Stimulated activated naive CD8-positive, alpha-beta T cell treated with anti-CD3 and anti-CD28 coated beads, Interleukin-15, Interleukin-2, amounts not matched to agents 100 ng/mL and 50 ng/mL, for 24 hours (primary cell): ENCODE data around the gene NMRK1.

ENCODE experiments used
- H3K27ac Mint-ChIP-seq: one replicate; pipeline ENCODE4 v1.8.0; 2021; ENCODE audit warnings: mild to moderate bottlenecking, mixed read lengths
- H3K27me3 Mint-ChIP-seq: one replicate; pipeline ENCODE4 v1.8.0; 2021; ENCODE audit warnings: mixed read lengths
- H3K36me3 Mint-ChIP-seq: one replicate; pipeline ENCODE4 v1.8.0; 2021; ENCODE audit warnings: low read depth, mixed read lengths
- H3K4me1 Mint-ChIP-seq: one replicate; pipeline ENCODE4 v1.8.0; 2021; ENCODE audit warnings: low read depth, mixed read lengths
- H3K4me3 Mint-ChIP-seq: one replicate; pipeline ENCODE4 v1.8.0; 2021; ENCODE audit warnings: mild to moderate bottlenecking, mixed read lengths
- H3K9me3 Mint-ChIP-seq: one replicate; pipeline ENCODE4 v1.8.0; 2021; ENCODE audit warnings: mixed read lengths

NMRK1 gene

GRCh38 chr9:75054368-75055001 lies 33.5 kb downstream of the NMRK1 start:
- Mint-ChIP-seq H3K27me3 (no peaks in the 10 kb centered on the region), H3K4me1 (no peaks in the 10 kb centered on the region), H3K4me3 (no peak overlapping the region), H3K27ac (no peak overlapping the region), H3K9me3 (peaks cover 3% of the 10 kb centered on the region), H3K36me3 (peaks cover 4% of the 10 kb centered on the region)

DNA sequence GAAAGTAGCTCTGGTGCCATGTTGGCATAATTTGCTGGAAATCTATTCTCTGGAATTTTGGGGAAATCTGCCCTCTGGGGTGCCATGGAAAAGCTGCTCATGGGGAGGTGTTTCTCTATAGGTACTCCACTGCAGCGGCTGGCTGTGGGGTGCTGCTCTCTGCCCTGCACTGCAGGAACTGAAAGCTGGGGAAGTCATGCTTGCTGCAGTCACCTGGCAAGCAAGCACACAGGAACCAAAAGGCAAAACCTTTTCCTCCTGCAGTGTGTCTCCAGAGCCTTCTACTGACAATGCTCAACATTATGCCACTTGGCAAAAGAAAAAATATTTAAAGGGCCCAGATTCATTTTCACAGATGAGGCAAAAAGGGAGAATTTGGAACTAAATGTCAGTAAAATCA lies 34.1 kb downstream of the NMRK1 start:
- no peaks in the 10 kb centered on the region for H3K9me3 Mint-ChIP-seq
- H3K4me3 Mint-ChIP-seq = no peak overlapping the region
- no peaks in the 10 kb centered on the region for H3K36me3 Mint-ChIP-seq
- no peak overlapping the region for H3K27ac Mint-ChIP-seq
- H3K4me1 Mint-ChIP-seq = no peaks in the 10 kb centered on the region
- H3K27me3 Mint-ChIP-seq = no peaks in the 10 kb centered on the region

- Mint-ChIP-seq H3K27ac (no peak overlapping the region), H3K9me3 (no peaks in the 10 kb centered on the region), H3K4me3 (no peak overlapping the region), H3K27me3 (peaks cover 3% of the 10 kb centered on the region), H3K4me1 (no peaks in the 10 kb centered on the region), H3K36me3 (no peaks in the 10 kb centered on the region)
These were observed 36.7 kb downstream of the NMRK1 start for GRCh38 chr9:75051285-75051684.

DNA sequence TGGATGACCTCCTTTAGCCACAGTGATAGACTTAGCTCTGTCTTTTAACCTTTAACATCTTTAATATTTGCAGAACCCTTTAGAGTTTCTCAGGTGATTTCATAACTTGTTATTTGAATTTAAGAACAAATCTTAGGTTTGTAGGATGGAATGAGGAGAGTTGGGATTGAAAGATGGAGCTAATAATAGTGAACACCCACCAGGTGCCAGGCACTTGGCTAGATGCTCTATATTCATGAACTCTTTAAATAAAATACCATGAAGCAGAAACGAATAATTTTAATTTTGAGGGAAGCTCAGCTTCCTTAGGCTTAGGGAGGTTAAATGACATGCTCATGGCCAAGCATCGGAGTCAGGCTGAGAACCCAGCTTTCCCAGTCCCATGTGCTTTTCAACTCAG lies 40.4 kb downstream of the NMRK1 start:
- Mint-ChIP-seq H3K4me3 (no peak overlapping the region), H3K27ac (no peak overlapping the region), H3K4me1 (no peaks in the 10 kb centered on the region), H3K27me3 (peaks cover 10% of the 10 kb centered on the region), H3K9me3 (no peaks in the 10 kb centered on the region), H3K36me3 (no peaks in the 10 kb centered on the region)

GRCh38 chr9:75046725-75047345 lies 41.1 kb downstream of the NMRK1 start:
- Mint-ChIP-seq H3K36me3 (no peaks in the 10 kb centered on the region), H3K27ac (no peak overlapping the region), H3K4me1 (no peaks in the 10 kb centered on the region), H3K9me3 (no peaks in the 10 kb centered on the region), H3K4me3 (no peak overlapping the region), H3K27me3 (peaks cover 10% of the 10 kb centered on the region)

GRCh38 chr9:75041041-75041440 lies 46.9 kb downstream of the NMRK1 start:
- no peaks in the 10 kb centered on the region for H3K36me3 Mint-ChIP-seq
- H3K4me1 Mint-ChIP-seq = peaks cover 8% of the 10 kb centered on the region
- H3K4me3 Mint-ChIP-seq = no peak overlapping the region
- no peak overlapping the region for H3K27ac Mint-ChIP-seq
- no peaks in the 10 kb centered on the region for H3K9me3 Mint-ChIP-seq
- peaks cover 7% of the 10 kb centered on the region for H3K27me3 Mint-ChIP-seq

DNA sequence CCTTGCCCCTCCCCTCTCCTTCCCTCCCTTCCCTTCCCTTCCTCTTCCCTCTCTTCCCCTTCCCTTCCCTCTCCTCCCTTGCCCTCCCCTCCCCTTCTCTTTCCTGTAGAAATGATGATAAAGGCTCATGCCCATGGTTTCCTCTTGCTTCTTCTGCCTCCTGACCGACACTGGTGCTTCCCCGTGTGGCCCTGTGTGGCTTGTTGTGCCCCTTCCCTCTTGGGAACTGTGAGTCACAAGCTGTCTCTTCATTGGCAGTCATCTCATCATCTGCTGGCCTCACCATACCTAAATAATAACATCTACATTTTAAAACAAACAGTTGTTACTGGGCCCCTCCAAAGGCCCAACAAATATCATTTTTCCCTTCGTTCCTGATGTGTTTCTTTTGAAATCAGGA lies 48.2 kb downstream of the NMRK1 start:
- H3K27ac Mint-ChIP-seq = no peak overlapping the region
- no peaks in the 10 kb centered on the region for H3K27me3 Mint-ChIP-seq

DNA sequence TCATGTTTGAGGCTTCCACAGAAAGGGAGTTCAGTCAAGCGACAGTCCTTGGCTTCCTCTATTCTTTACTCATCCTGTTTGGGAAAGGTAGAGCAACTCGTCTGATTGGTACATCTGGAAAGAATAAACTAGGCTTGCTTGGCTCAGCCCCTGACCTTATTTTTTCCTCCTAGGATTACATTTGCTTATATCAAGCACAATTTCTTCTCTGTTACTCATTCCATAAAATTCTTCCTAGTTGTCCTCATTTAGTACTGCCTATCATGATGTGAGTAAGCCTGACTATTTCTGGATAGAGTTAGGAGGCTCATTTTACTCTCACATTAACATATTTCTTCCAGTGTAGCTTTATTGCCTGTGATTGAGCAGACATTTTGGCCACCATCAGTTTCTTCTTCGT lies 48.9 kb downstream of the NMRK1 start:
- Mint-ChIP-seq H3K27me3 (no peaks in the 10 kb centered on the region), H3K9me3 (no peaks in the 10 kb centered on the region), H3K4me3 (no peak overlapping the region), H3K4me1 (peaks cover 8% of the 10 kb centered on the region), H3K36me3 (no peaks in the 10 kb centered on the region), H3K27ac (no peak overlapping the region)

More for the DNA sequence above, 48.2 kb downstream of the NMRK1 start:
- Mint-ChIP-seq H3K4me1 (peaks cover 8% of the 10 kb centered on the region), H3K36me3 (no peaks in the 10 kb centered on the region), H3K9me3 (no peaks in the 10 kb centered on the region), H3K4me3 (no peak overlapping the region)

DNA sequence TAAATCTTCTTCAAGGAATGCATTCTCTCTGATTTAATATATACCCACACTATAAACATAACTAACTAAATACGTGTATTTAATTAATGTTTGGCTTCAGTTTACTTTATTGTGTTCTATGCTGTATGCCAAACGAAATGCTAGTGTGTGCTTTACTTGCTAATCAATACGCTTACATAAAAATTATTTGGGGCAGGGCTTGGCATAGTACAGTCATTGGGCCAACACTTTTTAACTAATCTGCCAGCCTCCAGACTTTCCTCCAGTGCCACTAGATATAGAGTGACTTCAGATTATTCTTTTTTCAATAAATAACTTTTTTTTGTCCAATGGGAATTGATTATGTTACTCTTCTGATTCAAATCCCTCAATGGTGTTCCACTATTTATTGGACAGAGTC lies 51.2 kb downstream of the NMRK1 start:
- no peaks in the 10 kb centered on the region for H3K36me3 Mint-ChIP-seq
- H3K27me3 Mint-ChIP-seq = no peaks in the 10 kb centered on the region
- H3K27ac Mint-ChIP-seq = no peak overlapping the region
- H3K4me1 Mint-ChIP-seq = peaks cover 8% of the 10 kb centered on the region
- H3K4me3 Mint-ChIP-seq = no peak overlapping the region
- no peaks in the 10 kb centered on the region for H3K9me3 Mint-ChIP-seq

- Mint-ChIP-seq H3K9me3 (no peaks in the 10 kb centered on the region), H3K27ac (no peak overlapping the region), H3K27me3 (no peaks in the 10 kb centered on the region), H3K4me3 (no peak overlapping the region), H3K4me1 (no peaks in the 10 kb centered on the region), H3K36me3 (no peaks in the 10 kb centered on the region)
These were observed 54.0 kb downstream of the NMRK1 start for GRCh38 chr9:75033791-75034473.

DNA sequence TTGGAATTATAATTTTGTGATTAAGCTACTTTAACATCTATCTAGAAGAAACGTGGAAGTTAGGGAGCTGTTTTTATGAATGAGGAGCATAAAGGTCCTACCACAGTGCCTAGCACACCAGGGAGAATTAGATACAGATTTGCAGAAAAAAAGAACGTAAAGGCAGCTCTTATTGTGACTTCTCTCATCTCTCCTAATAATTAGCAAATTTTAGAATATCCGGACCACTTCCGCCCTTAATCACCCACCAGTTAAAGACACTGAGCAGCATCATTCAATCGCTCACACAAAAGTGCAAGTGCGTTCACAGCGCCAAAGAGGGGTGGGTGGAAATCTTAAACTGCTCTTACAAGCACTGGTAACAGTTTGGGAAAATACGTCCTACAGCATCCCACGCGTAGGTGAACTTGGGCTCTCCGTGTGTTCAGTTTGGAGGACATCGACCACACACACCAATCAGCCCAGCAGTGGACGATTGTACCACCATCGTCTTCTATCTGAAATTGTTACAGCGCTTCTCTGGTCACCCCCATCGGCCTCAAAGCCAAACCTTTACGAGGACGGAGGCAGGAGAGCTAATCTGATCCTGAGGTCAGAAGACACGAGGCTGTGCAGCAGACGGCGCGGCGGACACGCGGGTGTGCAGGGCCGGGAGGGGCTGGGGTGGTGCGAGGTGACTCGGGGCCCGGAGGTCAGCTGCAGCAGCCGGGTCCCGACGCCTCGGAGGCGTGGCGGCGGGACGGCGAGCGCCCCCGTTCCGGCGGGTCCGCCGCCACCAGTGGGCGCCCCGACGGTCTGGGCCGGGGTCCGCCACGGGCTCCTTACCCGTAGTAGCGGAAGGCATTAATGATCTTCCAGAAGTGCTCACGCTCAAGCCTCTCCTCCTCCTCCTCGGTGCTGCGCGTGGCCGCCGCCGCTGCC lies 60.5 kb downstream of the NMRK1 start:
- H3K4me1 Mint-ChIP-seq = peaks cover 46% of the 10 kb centered on the region
- H3K36me3 Mint-ChIP-seq = peaks cover 12% of the 10 kb centered on the region
- H3K27ac Mint-ChIP-seq = peak overlapping the region; percentile 99
- H3K9me3 Mint-ChIP-seq = no peaks in the 10 kb centered on the region
- H3K27me3 Mint-ChIP-seq = no peaks in the 10 kb centered on the region
- H3K4me3 Mint-ChIP-seq = peak overlapping the region; percentile 98

DNA sequence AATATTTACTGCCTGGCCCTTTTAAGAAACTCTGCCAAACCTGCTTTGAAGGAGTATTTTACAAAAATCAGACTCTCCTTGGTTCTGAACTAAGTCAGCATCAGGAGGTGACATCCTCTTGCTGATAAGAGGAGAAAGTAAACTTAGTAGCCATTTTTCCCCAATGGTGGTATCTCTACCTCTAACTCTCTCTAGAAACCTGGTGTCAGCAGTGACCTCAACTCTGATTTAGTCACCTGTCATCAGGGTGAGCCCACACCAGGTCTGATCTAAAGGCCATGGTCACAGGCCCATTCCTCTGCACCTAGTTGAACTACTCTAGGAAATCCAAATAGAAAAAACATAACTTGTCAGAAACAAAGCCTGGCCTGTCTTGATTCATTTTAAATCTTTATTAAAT lies 64.1 kb downstream of the NMRK1 start:
- Mint-ChIP-seq H3K4me3 (no peak overlapping the region), H3K4me1 (peaks cover 69% of the 10 kb centered on the region), H3K9me3 (peaks cover 5% of the 10 kb centered on the region), H3K27me3 (no peaks in the 10 kb centered on the region), H3K27ac (no peak overlapping the region), H3K36me3 (peaks cover 31% of the 10 kb centered on the region)

DNA sequence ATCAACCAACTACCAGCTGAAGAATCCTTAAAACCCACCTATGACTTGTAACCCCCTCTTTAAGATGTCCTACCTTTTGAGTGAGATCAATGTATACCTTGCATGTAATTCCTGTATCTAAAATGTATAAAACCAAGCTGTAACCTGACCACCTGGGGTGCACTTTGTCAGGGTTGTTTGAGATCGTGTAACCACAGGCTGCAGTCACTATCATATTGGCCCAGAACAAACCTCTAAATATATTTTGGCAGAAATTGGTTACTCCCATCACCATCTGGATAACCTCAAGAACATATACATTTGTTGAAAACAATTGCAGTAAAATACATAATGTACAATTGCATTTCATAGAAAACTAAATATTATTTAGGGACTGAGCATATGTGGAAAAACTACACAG lies 68.3 kb downstream of the NMRK1 start:
- peaks cover 32% of the 10 kb centered on the region for H3K36me3 Mint-ChIP-seq
- H3K27ac Mint-ChIP-seq = no peak overlapping the region
- peaks cover 44% of the 10 kb centered on the region for H3K4me1 Mint-ChIP-seq
- H3K4me3 Mint-ChIP-seq = no peak overlapping the region
- H3K9me3 Mint-ChIP-seq = peaks cover 5% of the 10 kb centered on the region
- H3K27me3 Mint-ChIP-seq = no peaks in the 10 kb centered on the region

DNA sequence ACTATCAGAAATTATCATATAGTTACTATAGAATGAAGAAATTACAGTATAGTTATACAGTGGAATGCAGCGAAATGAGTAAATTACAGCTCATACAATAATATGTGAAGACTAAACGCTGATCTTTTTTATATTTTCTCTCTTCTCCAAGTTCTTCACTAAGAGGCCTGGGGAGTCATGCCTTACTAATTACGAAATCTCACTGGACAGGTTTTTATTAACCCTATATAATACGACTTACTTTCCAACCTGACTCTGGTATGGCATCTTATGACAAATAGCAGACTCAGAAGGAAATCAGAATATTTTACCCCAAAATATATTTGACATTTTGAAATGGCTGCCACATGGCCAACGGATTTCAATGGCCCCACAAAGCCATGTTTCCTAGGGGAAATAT lies 68.9 kb downstream of the NMRK1 start:
- Mint-ChIP-seq H3K27me3 (no peaks in the 10 kb centered on the region), H3K9me3 (peaks cover 5% of the 10 kb centered on the region), H3K4me3 (no peak overlapping the region), H3K36me3 (peaks cover 36% of the 10 kb centered on the region), H3K27ac (no peak overlapping the region), H3K4me1 (peaks cover 38% of the 10 kb centered on the region)

- Mint-ChIP-seq H3K9me3 (peaks cover 5% of the 10 kb centered on the region), H3K27me3 (no peaks in the 10 kb centered on the region), H3K36me3 (peaks cover 35% of the 10 kb centered on the region), H3K27ac (peak overlapping the region; percentile 11), H3K4me3 (no peak overlapping the region), H3K4me1 (peaks cover 26% of the 10 kb centered on the region)
These were observed 70.6 kb downstream of the NMRK1 start for GRCh38 chr9:75017378-75017777.
